ENCODE measurements around the gene SPR. TPM values are rescaled to one million over a fixed set of nuclear protein-coding genes. Genes with fewer than 3 reads are reported as not detected.
A peak's percentile ranks its signal among the peaks of the same experiment; 100 is the strongest.

The SPR gene
- total and polyA plus RNA-seq, 2 of the 4 experiments (the other 2 are of a cell fraction) = 14.3 to 17.4 TPM

GRCh38 chr2:72940361-72940760, 53.2 kb downstream of the SPR start:
- in situ Hi-C loops (cut with MboI; ENCODE audit: low sequenced_read_pairs) = no loop called here
- ChIA-PET CTCF (interaction anchor here (0.6 to 1.0 kb wide), 2 partner anchors 33 to 216 kb away, joined by 3 read pairs; no protein-coding TSS in a partner anchor), POLR2A (ENCODE audit: unreplicated experiment) (interaction anchor here (0.6 kb wide), 1 partner anchor 14 kb away, joined by 3 read pairs; no protein-coding TSS in a partner anchor)
- H3K23ac ChIP-seq (ENCODE audit: low read depth, low read length) = no peak overlapping the region
- peak overlapping the region; percentile 61 for H2AK9ac ChIP-seq (replicated peaks; ENCODE audit: low read depth, low read length, poor library complexity)
- BruUV-seq (replicated peaks) = no TSS peak
- ATAC-seq (ENCODE audit: low read depth) = peak; percentile 25
- no peaks in the 10 kb centered on the region for H3K9me3 ChIP-seq (ENCODE audit: control insufficient read depth, insufficient read depth, low read length)
- H3K27me3 ChIP-seq (ENCODE audit: control insufficient read depth, insufficient read depth, low read length) = peaks cover 8% of the 10 kb centered on the region; the same call in 1 of the 2 replicates
- no peak overlapping the region for H3K18ac ChIP-seq (ENCODE audit: low read depth, low read length)
- no peak overlapping the region for H3K9ac ChIP-seq (ENCODE audit: low read depth, low read length)
- no peak overlapping the region for H3K4me3 ChIP-seq (ENCODE audit: insufficient read depth, low read depth, low read length)
- H4K5ac ChIP-seq (ENCODE audit: low read depth, low read length) = no peak overlapping the region
- TF ChIP-seq NFE2L2 (IDR thresholded peaks at IDR 0.05; ENCODE audit: low read depth, low read length) (no peak), CHD1 (IDR thresholded peaks at IDR 0.05; ENCODE audit: low read depth, low read length) (no peak), MAFK (IDR thresholded peaks at IDR 0.05; ENCODE audit: low read depth, low read length) (no peak), RCOR1 (IDR thresholded peaks at IDR 0.05; ENCODE audit: insufficient replicate concordance, low read length) (no peak), FOS (IDR thresholded peaks at IDR 0.05; ENCODE audit: low read depth, low read length) (no peak), CEBPB (IDR thresholded peaks at IDR 0.05; ENCODE audit: low read depth, low read length) (no peak), POLR2A (IDR thresholded peaks at IDR 0.05; ENCODE audit: low read depth, low read length) (no peak), USF2 (IDR thresholded peaks at IDR 0.05; ENCODE audit: low read depth, low read length) (no peak), ELK1 (IDR thresholded peaks at IDR 0.05; ENCODE audit: borderline replicate concordance, low read depth, low read length) (no peak), BHLHE40 (IDR thresholded peaks at IDR 0.05; ENCODE audit: low read depth, low read length) (no peak), MXI1 (IDR thresholded peaks at IDR 0.05; ENCODE audit: borderline replicate concordance, low read depth, low read length) (no peak), MAZ (IDR thresholded peaks at IDR 0.05; ENCODE audit: borderline replicate concordance, low read depth, low read length) (no peak), RFX5 (IDR thresholded peaks at IDR 0.05; ENCODE audit: low read depth, low read length) (no peak), RAD21 (IDR thresholded peaks at IDR 0.05; ENCODE audit: low read length) (no peak), SMC3 (IDR thresholded peaks at IDR 0.05; ENCODE audit: low read depth, low read length) (no peak), CTCF (conservative IDR thresholded peaks at IDR 0.05; ENCODE audit: low read depth, low read length) (no peak)
- H2AFZ ChIP-seq (replicated peaks; ENCODE audit: low read length, poor library complexity) = peak overlapping the region; percentile 78
- H2AK5ac ChIP-seq (ENCODE audit: low read depth, low read length) = 0 out of 2 replicates have a peak overlapping the region, but pooled peaks have one; percentile 35
- dilution Hi-C loops (cut with HindIII; ENCODE audit: low sequenced_read_pairs, unreplicated experiment) = no loop called here
- intact Hi-C loops (cut with micrococcal nuclease) = no loop called here
- peak overlapping the region; percentile 14 for H3K4ac ChIP-seq (ENCODE audit: low read depth, low read length)
- DNase-seq = peak; percentile 4
- H4K20me1 ChIP-seq (ENCODE audit: insufficient read depth, low read length) = peaks cover 9% of the 10 kb centered on the region; the same call in 1 of the 2 replicates
- H3K36me3 ChIP-seq (ENCODE audit: control insufficient read depth, insufficient read depth, low read length) = no peaks in the 10 kb centered on the region
- H3K27ac ChIP-seq (ENCODE audit: insufficient read depth, low read length) = no peak overlapping the region
- peaks cover 15% of the 10 kb centered on the region for H3K9me1 ChIP-seq (ENCODE audit: insufficient read depth, low read length)
- no peak overlapping the region for H2BK5ac ChIP-seq (ENCODE audit: low read depth, low read length, poor library complexity, severe bottlenecking)
- peak overlapping the region; percentile 65 for H2BK120ac ChIP-seq (ENCODE audit: low read depth, low read length)
- peak overlapping the region in 1 of 2 experiments; percentile 61; a peak in 1 of 4 replicates for H4K8ac ChIP-seq (ENCODE audit: low read depth in 2 of 2, low read length in 2 of 2)
- H2BK15ac ChIP-seq (ENCODE audit: low read depth, low read length) = peak overlapping the region; percentile 41; the same call in 1 of the 3 replicates
- 0 out of 2 replicates have a peak overlapping the region, but pooled peaks have one; percentile 45 for H3K14ac ChIP-seq (replicated peaks; ENCODE audit: low read depth, low read length)
- no peak overlapping the region for H3K4me2 ChIP-seq (ENCODE audit: low read depth, low read length)
- H3K79me1 ChIP-seq (ENCODE audit: low read depth in 1 of 2, low read length in 2 of 2) = no peaks in the 10 kb centered on the region
- peaks cover 10% of the 10 kb centered on the region; the same call in 1 of the 2 replicates for H3K4me1 ChIP-seq (ENCODE audit: control insufficient read depth, insufficient read depth, low read length)
- no peak overlapping the region; the same call in 1 of the 2 replicates for H4K91ac ChIP-seq (ENCODE audit: insufficient read depth, low read depth, low read length)
- H2BK20ac ChIP-seq (ENCODE audit: low read depth, low read length) = peak overlapping the region; percentile 88
- H3K56ac ChIP-seq (ENCODE audit: extremely low read depth, insufficient read depth, low read length) = no peak overlapping the region
- WGBS, 2 experiments (ENCODE audit: extremely low coverage in 2 of 2, insufficient read length in 1 of 2) = 62% methylated on average over 2 of the region's 6 CpGs; no CpG with 5 or more reads in 1 of the 2 experiments
